ENCODE results near the gene ACLY. TPM values are rescaled to one million over a fixed set of nuclear protein-coding genes. Genes with fewer than 3 reads are reported as not detected.

The ACLY gene
- total RNA-seq, 2 experiments from 2014 or later = 186 to 220 TPM

GRCh38 chr17:41957031-41957868 lies 38.5 kb upstream of the ACLY start:
- CTCF ChIA-PET = interaction anchor here (1.2 kb wide), 1 partner anchor 68 kb away, joined by 3 read pairs; no protein-coding TSS in a partner anchor
- H3K36me3 Mint-ChIP-seq = no peaks in the 10 kb centered on the region
- no peak overlapping the region for H3K4me3 Mint-ChIP-seq
- no peaks in the 10 kb centered on the region for H3K9me3 Mint-ChIP-seq (ENCODE audit: low read depth)
- H3K27me3 Mint-ChIP-seq = no peaks in the 10 kb centered on the region
- DNase-seq (no peak), ATAC-seq (no peak)
- H3K4me1 Mint-ChIP-seq = no peaks in the 10 kb centered on the region
- H3K27ac Mint-ChIP-seq = no peak overlapping the region

- ATAC-seq = no peak
- H3K4me1 Mint-ChIP-seq = no peaks in the 10 kb centered on the region
- no peak overlapping the region for H3K27ac Mint-ChIP-seq
- CTCF ChIA-PET = interaction anchor here (1.1 kb wide), 1 partner anchor 293 kb away, joined by 3 read pairs; no protein-coding TSS in a partner anchor
- no peaks in the 10 kb centered on the region for H3K9me3 Mint-ChIP-seq (ENCODE audit: low read depth)
- H3K4me3 Mint-ChIP-seq = no peak overlapping the region
- no peaks in the 10 kb centered on the region for H3K36me3 Mint-ChIP-seq
- no peaks in the 10 kb centered on the region for H3K27me3 Mint-ChIP-seq
- DNase-seq = no peak
Observed at GRCh38 chr17:41956522-41956921, 37.8 kb upstream of the ACLY start.

GRCh38 chr17:41948762-41949460 lies 30.2 kb upstream of the ACLY start:
- CTCF ChIA-PET = interaction anchor here (0.9 to 1.7 kb wide), 3 partner anchors 10 to 16 kb away, joined by 3 to 6 read pairs (median 6); no protein-coding TSS in a partner anchor
- Mint-ChIP-seq H3K27me3 (no peaks in the 10 kb centered on the region), H3K36me3 (no peaks in the 10 kb centered on the region), H3K27ac (no peak overlapping the region), H3K4me3 (no peak overlapping the region), H3K9me3 (ENCODE audit: low read depth) (no peaks in the 10 kb centered on the region), H3K4me1 (no peaks in the 10 kb centered on the region)
- ATAC-seq (no peak), DNase-seq (no peak)

GRCh38 chr17:41944943-41945342 lies 26.2 kb upstream of the ACLY start:
- Mint-ChIP-seq H3K36me3 (no peaks in the 10 kb centered on the region), H3K4me1 (no peaks in the 10 kb centered on the region), H3K27ac (no peak overlapping the region), H3K9me3 (ENCODE audit: low read depth) (no peaks in the 10 kb centered on the region), H3K27me3 (peaks cover 5% of the 10 kb centered on the region), H3K4me3 (no peak overlapping the region)
- CTCF ChIA-PET = no interaction called here
- ATAC-seq = no peak
- DNase-seq = no peak

GRCh38 chr17:41943492-41943891 lies 24.7 kb upstream of the ACLY start:
- H3K36me3 Mint-ChIP-seq = no peaks in the 10 kb centered on the region
- DNase-seq (no peak), ATAC-seq (no peak)
- no peaks in the 10 kb centered on the region for H3K9me3 Mint-ChIP-seq (ENCODE audit: low read depth)
- no peak overlapping the region for H3K4me3 Mint-ChIP-seq
- no peak overlapping the region for H3K27ac Mint-ChIP-seq
- CTCF ChIA-PET = no interaction called here
- H3K27me3 Mint-ChIP-seq = peaks cover 5% of the 10 kb centered on the region
- no peaks in the 10 kb centered on the region for H3K4me1 Mint-ChIP-seq

GRCh38 chr17:41942626-41943373 lies 24.0 kb upstream of the ACLY start:
- Mint-ChIP-seq H3K36me3 (no peaks in the 10 kb centered on the region), H3K4me1 (no peaks in the 10 kb centered on the region), H3K4me3 (no peak overlapping the region), H3K9me3 (ENCODE audit: low read depth) (no peaks in the 10 kb centered on the region), H3K27me3 (peaks cover 5% of the 10 kb centered on the region), H3K27ac (no peak overlapping the region)
- ATAC-seq = no peak
- CTCF ChIA-PET = interaction anchor here (1.4 kb wide), 1 partner anchor 22 kb away, joined by 4 read pairs; no protein-coding TSS in a partner anchor
- DNase-seq = no peak

GRCh38 chr17:41941168-41941567 lies 22.4 kb upstream of the ACLY start:
- H3K36me3 Mint-ChIP-seq = no peaks in the 10 kb centered on the region
- CTCF ChIA-PET = interaction anchor here (0.9 kb wide), 1 partner anchor 141 kb away, joined by 3 read pairs; no protein-coding TSS in a partner anchor
- H3K4me1 Mint-ChIP-seq = peaks cover 5% of the 10 kb centered on the region
- H3K9me3 Mint-ChIP-seq (ENCODE audit: low read depth) = no peaks in the 10 kb centered on the region
- ATAC-seq (no peak), DNase-seq (no peak)
- peaks cover 5% of the 10 kb centered on the region for H3K27me3 Mint-ChIP-seq
- H3K27ac Mint-ChIP-seq = no peak overlapping the region
- no peak overlapping the region for H3K4me3 Mint-ChIP-seq

GRCh38 chr17:41939693-41940090 lies 20.9 kb upstream of the ACLY start:
- ATAC-seq = no peak
- H3K4me3 Mint-ChIP-seq = no peak overlapping the region
- H3K27ac Mint-ChIP-seq = no peak overlapping the region
- peaks cover 5% of the 10 kb centered on the region for H3K27me3 Mint-ChIP-seq
- peaks cover 5% of the 10 kb centered on the region for H3K4me1 Mint-ChIP-seq
- H3K9me3 Mint-ChIP-seq (ENCODE audit: low read depth) = no peaks in the 10 kb centered on the region
- CTCF ChIA-PET = interaction anchor here (1.1 to 1.4 kb wide), 2 partner anchors 10 to 20 kb away, joined by 3 read pairs; no protein-coding TSS in a partner anchor
- no peak for DNase-seq
- no peaks in the 10 kb centered on the region for H3K36me3 Mint-ChIP-seq

GRCh38 chr17:41939044-41939692 lies 20.4 kb upstream of the ACLY start:
- ATAC-seq (no peak), DNase-seq (no peak)
- CTCF ChIA-PET = interaction anchor here (0.5 kb wide), 1 partner anchor 1377 kb away, joined by 3 read pairs; no protein-coding TSS in a partner anchor
- no peaks in the 10 kb centered on the region for H3K36me3 Mint-ChIP-seq
- no peak overlapping the region for H3K27ac Mint-ChIP-seq
- H3K4me3 Mint-ChIP-seq = no peak overlapping the region
- H3K9me3 Mint-ChIP-seq (ENCODE audit: low read depth) = no peaks in the 10 kb centered on the region
- H3K4me1 Mint-ChIP-seq = peaks cover 8% of the 10 kb centered on the region
- peaks cover 5% of the 10 kb centered on the region for H3K27me3 Mint-ChIP-seq

- Mint-ChIP-seq H3K4me3 (no peak overlapping the region), H3K36me3 (no peaks in the 10 kb centered on the region), H3K9me3 (ENCODE audit: low read depth) (no peaks in the 10 kb centered on the region), H3K27me3 (peaks cover 5% of the 10 kb centered on the region), H3K4me1 (peaks cover 13% of the 10 kb centered on the region), H3K27ac (no peak overlapping the region)
- DNase-seq (peak; percentile 37), ATAC-seq (no peak)
- CTCF ChIA-PET = no interaction called here
Observed at GRCh38 chr17:41937970-41938954, 19.5 kb upstream of the ACLY start.

GRCh38 chr17:41935641-41936040 lies 16.9 kb upstream of the ACLY start:
- CTCF ChIA-PET = interaction anchor here (1.7 kb wide), 1 partner anchor 18 kb away, joined by 4 read pairs; no protein-coding TSS in a partner anchor
- Mint-ChIP-seq H3K4me1 (peaks cover 36% of the 10 kb centered on the region), H3K27ac (no peak overlapping the region), H3K9me3 (ENCODE audit: low read depth) (no peaks in the 10 kb centered on the region), H3K36me3 (no peaks in the 10 kb centered on the region), H3K4me3 (no peak overlapping the region), H3K27me3 (peaks cover 4% of the 10 kb centered on the region)
- no peak for DNase-seq
- ATAC-seq = no peak
